ENCODE data around the gene ARPC3.

DNA sequence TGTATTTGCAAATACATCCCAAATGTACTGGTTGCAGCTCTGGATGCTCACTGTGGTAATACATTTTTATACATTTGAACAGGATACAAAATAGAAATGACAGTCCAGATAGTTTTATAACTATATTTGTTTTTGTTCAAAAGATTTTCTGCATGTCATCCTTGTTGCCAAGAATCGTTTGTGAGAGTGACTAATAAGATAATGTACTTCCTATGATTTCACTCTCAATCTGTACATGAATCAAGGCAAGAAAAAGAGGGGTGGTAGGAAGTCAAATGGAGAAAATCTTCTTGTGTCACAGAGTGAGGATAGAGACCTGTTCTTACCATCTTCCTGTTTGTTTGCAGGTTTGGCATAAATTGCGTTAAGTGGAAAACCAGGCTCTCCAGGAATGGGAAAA, 13.9 kb downstream of the ARPC3 start:
- no peak for TF ChIP-seq SMARCA5 (IDR thresholded peaks at IDR 0.05)
- no peak for TF ChIP-seq SP1 (IDR thresholded peaks at IDR 0.05; ENCODE audit: low read depth, low read length)
- no peak for TF ChIP-seq EGR1 (IDR thresholded peaks at IDR 0.05; ENCODE audit: borderline replicate concordance in 1 of 2, low read depth in 2 of 2, low read length in 2 of 2)
- TF ChIP-seq, protein P1, sequence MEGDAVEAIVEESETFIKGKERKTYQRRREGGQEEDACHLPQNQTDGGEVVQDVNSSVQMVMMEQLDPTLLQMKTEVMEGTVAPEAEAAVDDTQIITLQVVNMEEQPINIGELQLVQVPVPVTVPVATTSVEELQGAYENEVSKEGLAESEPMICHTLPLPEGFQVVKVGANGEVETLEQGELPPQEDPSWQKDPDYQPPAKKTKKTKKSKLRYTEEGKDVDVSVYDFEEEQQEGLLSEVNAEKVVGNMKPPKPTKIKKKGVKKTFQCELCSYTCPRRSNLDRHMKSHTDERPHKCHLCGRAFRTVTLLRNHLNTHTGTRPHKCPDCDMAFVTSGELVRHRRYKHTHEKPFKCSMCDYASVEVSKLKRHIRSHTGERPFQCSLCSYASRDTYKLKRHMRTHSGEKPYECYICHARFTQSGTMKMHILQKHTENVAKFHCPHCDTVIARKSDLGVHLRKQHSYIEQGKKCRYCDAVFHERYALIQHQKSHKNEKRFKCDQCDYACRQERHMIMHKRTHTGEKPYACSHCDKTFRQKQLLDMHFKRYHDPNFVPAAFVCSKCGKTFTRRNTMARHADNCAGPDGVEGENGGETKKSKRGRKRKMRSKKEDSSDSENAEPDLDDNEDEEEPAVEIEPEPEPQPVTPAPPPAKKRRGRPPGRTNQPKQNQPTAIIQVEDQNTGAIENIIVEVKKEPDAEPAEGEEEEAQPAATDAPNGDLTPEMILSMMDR (IDR thresholded peaks at IDR 0.05 in 2 of 3, conservative IDR thresholded peaks at IDR 0.05 in 1 of 3; ENCODE audit: control insufficient read depth in 2 of 3, extremely low read depth in 1 of 3, insufficient read depth in 1 of 3, low read depth in 3 of 3, low read length in 3 of 3) = no peak
- TF ChIP-seq ESRRA (IDR thresholded peaks at IDR 0.05; ENCODE audit: low read length) = no peak
- no peak for TF ChIP-seq BCL11A (IDR thresholded peaks at IDR 0.05; ENCODE audit: low read depth, low read length)
- TF ChIP-seq NR2C1 (IDR thresholded peaks at IDR 0.05) = no peak
- no peak for TF ChIP-seq POLR2A (IDR thresholded peaks at IDR 0.05; ENCODE audit: low read depth, low read length)
- TF ChIP-seq FOXM1 (IDR thresholded peaks at IDR 0.05; ENCODE audit: low read depth, low read length) = no peak
- TF ChIP-seq CBFB (IDR thresholded peaks at IDR 0.05; ENCODE audit: low read depth) = no peak
- TF ChIP-seq RELA (IDR thresholded peaks at IDR 0.05; ENCODE audit: borderline replicate concordance, partially characterized antibody) = no peak
- no peak for TF ChIP-seq MYC (IDR thresholded peaks at IDR 0.05; ENCODE audit: insufficient read depth, insufficient read length, insufficient replicate concordance, low read length, severe bottlenecking)

All from GM12878 (cell line).